ENCODE data around the gene PTCH1.

Gene PTCH1

GRCh38 chr9:95511952-95512708 lies 4.6 kb downstream of the PTCH1 start:
- DNase-seq, result no peak

- DNase-seq, result no peak
Observed at GRCh38 chr9:95511616-95511931, 5.2 kb downstream of the PTCH1 start.

- peak; percentile 64 for DNase-seq
Observed at GRCh38 chr9:95510709-95511615, 5.8 kb downstream of the PTCH1 start.

- DNase-seq, result no peak
Observed at GRCh38 chr9:95509851-95510708, 6.7 kb downstream of the PTCH1 start.

- peak; percentile 89 for DNase-seq
Observed at GRCh38 chr9:95508968-95509850, 7.6 kb downstream of the PTCH1 start.

GRCh38 chr9:95508242-95508967 lies 8.4 kb downstream of the PTCH1 start:
- DNase-seq, result no peak

- no peak for DNase-seq
Observed at GRCh38 chr9:95507464-95508241, 9.1 kb downstream of the PTCH1 start.

- peak; percentile 16 for DNase-seq
Observed at GRCh38 chr9:95506678-95507463, 9.9 kb downstream of the PTCH1 start.

GRCh38 chr9:95506428-95506677 lies 10.4 kb downstream of the PTCH1 start:
- DNase-seq, result no peak

- no peak for DNase-seq
Observed at GRCh38 chr9:95505717-95506427, 10.9 kb downstream of the PTCH1 start.

GRCh38 chr9:95505072-95505716 lies 11.6 kb downstream of the PTCH1 start:
- no peak for DNase-seq

- DNase-seq, result no peak
Observed at GRCh38 chr9:95504053-95504963, 12.5 kb downstream of the PTCH1 start.

- no peak for DNase-seq
Observed at GRCh38 chr9:95503369-95503768, 13.4 kb downstream of the PTCH1 start.

- no peak for DNase-seq
Observed at GRCh38 chr9:95502248-95502647, 14.5 kb downstream of the PTCH1 start.

GRCh38 chr9:95499847-95500246 lies 16.9 kb downstream of the PTCH1 start:
- DNase-seq, result no peak

- DNase-seq, result no peak
Observed at GRCh38 chr9:95499046-95499676, 17.6 kb downstream of the PTCH1 start.

- no peak for DNase-seq
Observed at GRCh38 chr9:95498641-95499040, 18.1 kb downstream of the PTCH1 start.

Data from NCI-H1694 (cell line).